ENCODE results near the gene DDR2.
"Not testable (repeated sequence)": the region's sequence is repeated elsewhere in the genome, so short reads cannot be mapped to it uniquely, and the experiment has no call there.

DNA sequence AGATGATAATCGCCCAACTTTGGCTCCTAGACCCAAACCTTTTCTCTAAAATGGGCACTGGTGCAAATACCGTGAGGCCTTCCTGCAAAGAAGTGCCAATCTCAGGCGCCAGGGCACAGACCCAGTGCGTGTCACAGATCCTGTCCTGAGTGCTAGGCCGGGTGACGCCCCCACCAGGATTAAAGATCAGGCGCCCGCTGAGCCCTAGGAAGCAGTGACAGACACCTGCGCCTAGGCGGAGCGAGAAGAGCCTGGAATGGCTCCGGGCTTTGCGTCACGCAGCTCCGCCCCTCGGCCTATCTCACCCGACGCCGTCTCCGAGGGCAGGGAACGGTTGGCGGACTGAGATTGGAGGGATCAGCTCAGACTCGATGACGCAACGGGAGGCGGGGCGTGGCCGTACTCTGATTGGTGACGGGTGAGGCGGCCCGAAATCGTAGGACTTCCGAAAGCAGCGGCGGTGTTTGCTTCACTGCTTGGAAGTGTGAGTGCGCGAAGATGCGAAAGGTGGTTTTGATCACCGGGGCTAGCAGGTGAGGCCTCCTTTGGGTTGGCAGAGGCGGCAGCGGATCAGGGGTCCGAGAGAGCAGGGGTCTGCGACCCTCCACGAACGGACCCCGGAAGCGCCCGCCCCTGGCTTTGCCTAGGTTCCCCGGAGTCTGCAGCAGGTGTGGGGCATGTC lies 158.2 kb downstream of the DDR2 start, which contains the start of gene HSD17B7:
- not testable (repeated sequence) for TF ChIP-seq EZH2phosphoT487 (IDR thresholded peaks at IDR 0.05; ENCODE audit: insufficient read depth, low read depth); EZH2 (IDR thresholded peaks at IDR 0.05; ENCODE audit: insufficient read depth, poor library complexity, severe bottlenecking)
